ENCODE data around the gene ROBO2. TPM values are rescaled to one million over a fixed set of nuclear protein-coding genes. Genes with fewer than 3 reads are reported as not detected.

ROBO2 gene
- total and polyA plus RNA-seq, 4 experiments from 2014 or later: not detected

GRCh38 chr3:77489216-77489615, 449.3 kb downstream of the ROBO2 start:
- Histone ChIP-seq H3K9me3 (ENCODE audit: control insufficient read depth in 1 of 2, low read length in 2 of 2) (no peaks in the 10 kb centered on the region), H3K4me1 (ENCODE audit: insufficient read depth, low read length) (no peaks in the 10 kb centered on the region), H3K27me3 (ENCODE audit: insufficient read depth, low read length) (no peaks in the 10 kb centered on the region), H3K4me3 (ENCODE audit: low read length in 2 of 2) (no peak overlapping the region), H3K36me3 (ENCODE audit: insufficient read depth, low read length) (no peaks in the 10 kb centered on the region), H3K27ac (ENCODE audit: low read depth, low read length) (no peak overlapping the region)
- Mint-ChIP-seq H3K27me3 (no peaks in the 10 kb centered on the region), H3K4me3 (no peak overlapping the region), H3K36me3 (no peaks in the 10 kb centered on the region), H3K9me3 (peaks cover 0 to 30% (median 17%) of the 10 kb centered on the region in 8 donors), H3K27ac (no peak overlapping the region), H3K4me1 (no peaks in the 10 kb centered on the region)
- POLR2A ChIA-PET (ENCODE audit: partially characterized antibody): no interaction called here
- no peak for DNase-seq
- CTCF ChIA-PET (ENCODE audit: partially characterized antibody): no interaction called here
- intact Hi-C loops (cut with micrococcal nuclease): no loop called here

DNA sequence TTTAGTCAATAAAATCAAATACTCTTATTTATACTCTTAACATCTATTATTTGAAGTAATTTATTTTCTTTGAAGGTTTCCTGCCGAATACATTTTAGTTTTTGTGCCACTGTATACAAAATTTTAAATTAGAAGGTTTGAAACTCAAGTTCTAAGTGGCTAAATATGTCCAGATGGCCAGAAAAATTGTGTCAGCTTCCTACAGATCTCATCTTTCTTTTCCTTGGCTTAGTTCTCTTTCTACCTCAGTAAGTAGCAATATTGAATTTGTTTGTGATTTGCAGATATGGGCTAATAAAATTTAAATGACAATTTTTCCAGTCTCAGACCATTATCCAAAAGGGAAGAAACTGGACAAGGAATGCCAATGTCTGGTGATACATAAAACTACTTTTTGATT, 452.1 kb downstream of the ROBO2 start:
- Histone ChIP-seq H3K36me3 (ENCODE audit: insufficient read depth, low read length) (no peaks in the 10 kb centered on the region), H3K27me3 (ENCODE audit: insufficient read depth, low read length) (no peaks in the 10 kb centered on the region), H3K9me3 (ENCODE audit: control insufficient read depth in 1 of 2, low read length in 2 of 2) (no peaks in the 10 kb centered on the region), H3K27ac (ENCODE audit: low read depth, low read length) (no peak overlapping the region), H3K4me1 (ENCODE audit: insufficient read depth, low read length) (no peaks in the 10 kb centered on the region), H3K4me3 (ENCODE audit: low read length in 2 of 2) (no peak overlapping the region)
- Mint-ChIP-seq H3K27ac (no peak overlapping the region), H3K9me3 (peaks cover 0 to 24% (median 9%) of the 10 kb centered on the region in 8 donors), H3K27me3 (no peaks in the 10 kb centered on the region), H3K36me3 (no peaks in the 10 kb centered on the region), H3K4me3 (no peak overlapping the region), H3K4me1 (no peaks in the 10 kb centered on the region)
- ChIA-PET CTCF (ENCODE audit: partially characterized antibody) (no interaction called here), POLR2A (ENCODE audit: partially characterized antibody) (no interaction called here)
- intact Hi-C loops (cut with micrococcal nuclease): no loop called here
- no peak for DNase-seq

- POLR2A ChIA-PET (ENCODE audit: partially characterized antibody): no interaction called here
- Histone ChIP-seq H3K36me3 (ENCODE audit: insufficient read depth, low read length) (no peaks in the 10 kb centered on the region), H3K27ac (ENCODE audit: low read depth, low read length) (no peak overlapping the region), H3K9me3 (ENCODE audit: control insufficient read depth in 1 of 2, low read length in 2 of 2) (peaks cover 0 to 3% of the 10 kb centered on the region in 2 donors), H3K4me1 (ENCODE audit: insufficient read depth, low read length) (no peaks in the 10 kb centered on the region), H3K27me3 (ENCODE audit: insufficient read depth, low read length) (no peaks in the 10 kb centered on the region), H3K4me3 (ENCODE audit: low read length in 2 of 2) (no peak overlapping the region)
- Mint-ChIP-seq H3K27me3 (no peaks in the 10 kb centered on the region), H3K36me3 (no peaks in the 10 kb centered on the region), H3K9me3 (peaks cover 0 to 11% (median 2%) of the 10 kb centered on the region in 8 donors), H3K27ac (no peak overlapping the region), H3K4me3 (no peak overlapping the region), H3K4me1 (no peaks in the 10 kb centered on the region)
- DNase-seq: no peak
- intact Hi-C loops (cut with micrococcal nuclease): no loop called here
- CTCF ChIA-PET (ENCODE audit: partially characterized antibody): no interaction called here
These were observed 460.8 kb downstream of the ROBO2 start for GRCh38 chr3:77500721-77501120.

GRCh38 chr3:77506384-77506783, 466.5 kb downstream of the ROBO2 start:
- Mint-ChIP-seq H3K36me3 (no peaks in the 10 kb centered on the region), H3K4me1 (no peaks in the 10 kb centered on the region), H3K27me3 (no peaks in the 10 kb centered on the region), H3K27ac (no peak overlapping the region), H3K9me3 (peaks cover 0 to 22% (median 7%) of the 10 kb centered on the region in 8 donors), H3K4me3 (no peak overlapping the region)
- ChIA-PET POLR2A (ENCODE audit: partially characterized antibody) (no interaction called here), CTCF (ENCODE audit: partially characterized antibody) (no interaction called here)
- Histone ChIP-seq H3K4me1 (ENCODE audit: insufficient read depth, low read length) (no peaks in the 10 kb centered on the region), H3K36me3 (ENCODE audit: insufficient read depth, low read length) (no peaks in the 10 kb centered on the region), H3K27me3 (ENCODE audit: insufficient read depth, low read length) (no peaks in the 10 kb centered on the region), H3K4me3 (ENCODE audit: low read length in 2 of 2) (no peak overlapping the region), H3K9me3 (ENCODE audit: control insufficient read depth in 1 of 2, low read length in 2 of 2) (no peaks in the 10 kb centered on the region), H3K27ac (ENCODE audit: low read depth, low read length) (no peak overlapping the region)
- DNase-seq: no peak
- intact Hi-C loops (cut with micrococcal nuclease): no loop called here

GRCh38 chr3:77513542-77513941, 473.6 kb downstream of the ROBO2 start:
- ChIA-PET POLR2A (ENCODE audit: partially characterized antibody) (no interaction called here), CTCF (ENCODE audit: partially characterized antibody) (no interaction called here)
- no peaks in the 10 kb centered on the region for H3K4me1 ChIP-seq (ENCODE audit: insufficient read depth, low read length)
- Mint-ChIP-seq H3K9me3 (peaks cover 3 to 28% (median 12%) of the 10 kb centered on the region in 8 donors), H3K27ac (no peak overlapping the region), H3K4me1 (no peaks in the 10 kb centered on the region), H3K4me3 (no peak overlapping the region), H3K27me3 (no peaks in the 10 kb centered on the region), H3K36me3 (no peaks in the 10 kb centered on the region)
- H3K4me3 ChIP-seq (ENCODE audit: low read length in 2 of 2): no peak overlapping the region
- H3K27me3 ChIP-seq (ENCODE audit: insufficient read depth, low read length): no peaks in the 10 kb centered on the region
- H3K36me3 ChIP-seq (ENCODE audit: insufficient read depth, low read length): no peaks in the 10 kb centered on the region
- no peaks in the 10 kb centered on the region for H3K9me3 ChIP-seq (ENCODE audit: control insufficient read depth in 1 of 2, low read length in 2 of 2)
- intact Hi-C loops (cut with micrococcal nuclease): no loop called here
- DNase-seq: no peak
- no peak overlapping the region for H3K27ac ChIP-seq (ENCODE audit: low read depth, low read length)

DNA sequence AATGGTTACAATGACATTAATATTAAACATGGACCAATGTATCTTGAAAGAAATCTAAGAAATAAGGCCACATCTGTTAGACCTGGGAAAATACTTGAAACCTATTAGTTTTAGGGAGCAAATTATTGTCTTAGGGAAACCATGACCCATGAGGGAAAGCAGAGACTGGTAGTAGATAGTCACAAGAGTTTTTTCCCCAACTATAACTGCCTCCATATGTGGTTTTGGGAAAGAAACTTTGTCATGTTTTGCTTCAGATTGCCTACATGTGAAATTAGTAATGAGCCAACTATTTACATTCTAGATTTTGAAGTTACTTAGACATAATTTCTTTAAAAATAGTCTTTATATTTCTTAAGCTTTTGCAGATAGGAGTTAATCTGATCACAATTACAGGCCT, 474.9 kb downstream of the ROBO2 start:
- no peak for DNase-seq
- ChIA-PET POLR2A (ENCODE audit: partially characterized antibody) (no interaction called here), CTCF (ENCODE audit: partially characterized antibody) (no interaction called here)
- Mint-ChIP-seq H3K27me3 (no peaks in the 10 kb centered on the region), H3K4me3 (no peak overlapping the region), H3K9me3 (peaks cover 5 to 26% (median 8%) of the 10 kb centered on the region in 8 donors), H3K36me3 (no peaks in the 10 kb centered on the region), H3K4me1 (no peaks in the 10 kb centered on the region), H3K27ac (no peak overlapping the region)
- intact Hi-C loops (cut with micrococcal nuclease): no loop called here
- no peaks in the 10 kb centered on the region for H3K36me3 ChIP-seq (ENCODE audit: insufficient read depth, low read length)
- no peaks in the 10 kb centered on the region for H3K9me3 ChIP-seq (ENCODE audit: control insufficient read depth in 1 of 2, low read length in 2 of 2)
- H3K27ac ChIP-seq (ENCODE audit: low read depth, low read length): no peak overlapping the region
- no peak overlapping the region for H3K4me3 ChIP-seq (ENCODE audit: low read length in 2 of 2)
- H3K4me1 ChIP-seq (ENCODE audit: insufficient read depth, low read length): no peaks in the 10 kb centered on the region
- no peaks in the 10 kb centered on the region for H3K27me3 ChIP-seq (ENCODE audit: insufficient read depth, low read length)

GRCh38 chr3:77524463-77524862, 484.6 kb downstream of the ROBO2 start:
- Histone ChIP-seq H3K4me3 (ENCODE audit: low read length in 2 of 2) (no peak overlapping the region), H3K27ac (ENCODE audit: low read depth, low read length) (no peak overlapping the region), H3K4me1 (ENCODE audit: insufficient read depth, low read length) (no peaks in the 10 kb centered on the region), H3K9me3 (ENCODE audit: control insufficient read depth in 1 of 2, low read length in 2 of 2) (no peaks in the 10 kb centered on the region), H3K27me3 (ENCODE audit: insufficient read depth, low read length) (no peaks in the 10 kb centered on the region), H3K36me3 (ENCODE audit: insufficient read depth, low read length) (no peaks in the 10 kb centered on the region)
- POLR2A ChIA-PET (ENCODE audit: partially characterized antibody): no interaction called here
- CTCF ChIA-PET (ENCODE audit: partially characterized antibody): no interaction called here
- no peaks in the 10 kb centered on the region for H3K27me3 Mint-ChIP-seq
- no peaks in the 10 kb centered on the region for H3K36me3 Mint-ChIP-seq
- H3K4me1 Mint-ChIP-seq: no peaks in the 10 kb centered on the region
- no peak overlapping the region for H3K4me3 Mint-ChIP-seq
- no peak overlapping the region for H3K27ac Mint-ChIP-seq
- intact Hi-C loops (cut with micrococcal nuclease): no loop called here
- H3K9me3 Mint-ChIP-seq: peaks cover 2 to 17% (median 5%) of the 10 kb centered on the region in 8 donors
- no peak for DNase-seq

DNA sequence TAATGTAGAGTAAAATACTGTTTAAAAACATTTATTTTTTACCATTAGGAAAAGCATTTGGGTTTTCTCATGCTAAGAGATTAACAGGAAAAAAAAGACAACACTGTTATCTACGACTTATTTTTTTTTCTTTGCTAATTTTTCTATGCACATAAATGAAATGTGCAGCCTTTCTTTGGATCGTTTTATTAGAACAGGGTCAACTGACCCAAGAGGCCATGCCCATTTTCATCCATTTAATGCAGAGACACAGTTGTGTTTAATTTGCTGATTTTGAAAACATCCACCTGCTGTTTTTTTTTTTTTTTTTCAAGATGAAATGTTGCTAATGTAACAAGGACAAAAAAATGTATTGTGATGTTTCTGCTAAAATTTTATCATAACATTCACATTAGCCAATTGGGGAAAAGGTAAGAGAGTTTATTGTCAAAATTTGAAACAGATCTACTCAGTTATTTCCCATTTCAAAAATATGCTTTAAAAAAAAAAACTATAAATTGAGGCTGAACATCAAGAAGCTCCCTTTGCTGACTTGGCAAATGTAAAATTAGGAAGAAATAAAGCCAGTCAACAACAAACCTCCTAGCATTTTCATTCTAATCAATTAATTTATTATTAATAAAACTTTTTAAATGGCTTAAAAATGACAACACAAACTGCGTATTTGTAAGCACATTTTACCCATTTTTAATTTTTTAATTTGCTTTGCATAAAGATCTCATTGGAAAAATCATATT, 485.2 kb downstream of the ROBO2 start:
- H3K27me3 Mint-ChIP-seq: no peaks in the 10 kb centered on the region
- Histone ChIP-seq H3K9me3 (ENCODE audit: control insufficient read depth in 1 of 2, low read length in 2 of 2) (no peaks in the 10 kb centered on the region), H3K36me3 (ENCODE audit: insufficient read depth, low read length) (no peaks in the 10 kb centered on the region), H3K4me1 (ENCODE audit: insufficient read depth, low read length) (no peaks in the 10 kb centered on the region), H3K27me3 (ENCODE audit: insufficient read depth, low read length) (no peaks in the 10 kb centered on the region), H3K4me3 (ENCODE audit: low read length in 2 of 2) (no peak overlapping the region), H3K27ac (ENCODE audit: low read depth, low read length) (no peak overlapping the region)
- ChIA-PET POLR2A (ENCODE audit: partially characterized antibody) (no interaction called here), CTCF (ENCODE audit: partially characterized antibody) (no interaction called here)
- peaks cover 0 to 14% (median 4%) of the 10 kb centered on the region in 8 donors for H3K9me3 Mint-ChIP-seq
- intact Hi-C loops (cut with micrococcal nuclease): no loop called here
- DNase-seq: no peak
- no peaks in the 10 kb centered on the region for H3K36me3 Mint-ChIP-seq
- H3K4me1 Mint-ChIP-seq: no peaks in the 10 kb centered on the region
- no peak overlapping the region for H3K4me3 Mint-ChIP-seq
- H3K27ac Mint-ChIP-seq: no peak overlapping the region

Data from CD4-positive, alpha-beta memory T cell (primary cell).